ENCODE data around the gene POU3F1. TPM values are rescaled to one million over a fixed set of nuclear protein-coding genes. Genes with fewer than 3 reads are reported as not detected.

POU3F1 gene
- total RNA-seq, 2 experiments from 2014 or later: 0.13 TPM; not detected in 1

DNA sequence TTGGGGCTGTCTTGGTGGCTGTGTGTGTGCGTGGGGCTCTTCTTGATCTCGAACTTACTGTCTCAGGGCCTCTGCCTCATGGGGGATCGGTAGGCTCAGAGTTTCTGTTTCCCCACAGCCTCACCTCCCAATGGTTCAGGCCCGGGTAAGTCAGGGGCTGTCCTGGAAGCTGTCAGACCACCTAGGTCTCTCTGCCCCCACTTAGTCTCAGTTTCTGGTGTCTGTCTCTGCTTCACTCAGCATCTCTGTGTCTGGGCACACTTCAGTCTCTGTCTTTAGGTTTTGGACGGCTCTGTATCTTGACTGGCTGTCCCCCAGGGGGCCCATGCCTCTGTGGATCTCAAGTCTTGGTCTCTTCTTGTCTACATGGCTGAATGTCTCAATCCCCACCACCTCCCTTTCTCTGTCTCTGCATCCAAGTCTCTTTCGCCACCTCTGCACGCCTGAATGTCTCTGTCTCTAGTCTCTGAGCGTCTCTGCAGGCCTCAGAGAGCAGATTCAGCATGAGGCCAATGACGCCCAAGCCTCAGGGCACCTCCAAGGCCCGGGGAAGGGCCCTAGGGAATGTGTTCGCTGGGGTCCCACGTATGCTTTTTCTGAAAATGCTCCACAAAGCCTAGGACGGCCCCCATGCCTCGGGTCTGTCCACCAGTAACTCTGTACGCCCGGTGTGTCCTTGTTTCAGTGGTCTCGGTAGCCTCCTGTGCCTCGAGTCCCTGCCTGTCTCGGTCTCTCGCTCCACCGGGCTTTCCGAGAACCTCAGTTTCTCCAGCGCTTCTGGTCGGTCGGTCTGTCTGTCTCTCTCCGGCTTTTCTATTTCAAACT lies 42.1 kb downstream of the POU3F1 start:
- Histone ChIP-seq H4K20me1 (ENCODE audit: insufficient read depth, low read length) (no peaks in the 10 kb centered on the region), H3K9me2 (ENCODE audit: insufficient read depth, low read length) (no peaks in the 10 kb centered on the region), H3K4me3 (ENCODE audit: low read depth, low read length, poor library complexity, severe bottlenecking) (no peak overlapping the region), H3K4me1 (ENCODE audit: insufficient read depth, low read length, poor library complexity, severe bottlenecking) (peaks cover 32% of the 10 kb centered on the region), H3K4me2 (ENCODE audit: low read length) (peak overlapping the region; percentile 46; the same call in 1 of the 2 replicates), H3K36me3 (ENCODE audit: insufficient read depth, low read length) (no peaks in the 10 kb centered on the region), H2AFZ (ENCODE audit: low read length) (peak overlapping the region; percentile 69), H3K9me3 (ENCODE audit: low read length) (no peaks in the 10 kb centered on the region), H3K27ac (ENCODE audit: low read depth, low read length, poor library complexity, severe bottlenecking) (no peak overlapping the region), H3K79me2 (ENCODE audit: insufficient read depth, low read depth, low read length) (no peaks in the 10 kb centered on the region)
- ChIA-PET POLR2A (no interaction called here), CTCF (ENCODE audit: unreplicated experiment) (no interaction called here)
- no peak for DNase-seq (ENCODE audit: low spot score)
- no TSS peak for BruUV-seq (replicated peaks)
- no peak for TF ChIP-seq EZH2phosphoT487 (IDR thresholded peaks at IDR 0.05; ENCODE audit: borderline replicate concordance, low read depth, low read length)
- TF ChIP-seq, protein P1, sequence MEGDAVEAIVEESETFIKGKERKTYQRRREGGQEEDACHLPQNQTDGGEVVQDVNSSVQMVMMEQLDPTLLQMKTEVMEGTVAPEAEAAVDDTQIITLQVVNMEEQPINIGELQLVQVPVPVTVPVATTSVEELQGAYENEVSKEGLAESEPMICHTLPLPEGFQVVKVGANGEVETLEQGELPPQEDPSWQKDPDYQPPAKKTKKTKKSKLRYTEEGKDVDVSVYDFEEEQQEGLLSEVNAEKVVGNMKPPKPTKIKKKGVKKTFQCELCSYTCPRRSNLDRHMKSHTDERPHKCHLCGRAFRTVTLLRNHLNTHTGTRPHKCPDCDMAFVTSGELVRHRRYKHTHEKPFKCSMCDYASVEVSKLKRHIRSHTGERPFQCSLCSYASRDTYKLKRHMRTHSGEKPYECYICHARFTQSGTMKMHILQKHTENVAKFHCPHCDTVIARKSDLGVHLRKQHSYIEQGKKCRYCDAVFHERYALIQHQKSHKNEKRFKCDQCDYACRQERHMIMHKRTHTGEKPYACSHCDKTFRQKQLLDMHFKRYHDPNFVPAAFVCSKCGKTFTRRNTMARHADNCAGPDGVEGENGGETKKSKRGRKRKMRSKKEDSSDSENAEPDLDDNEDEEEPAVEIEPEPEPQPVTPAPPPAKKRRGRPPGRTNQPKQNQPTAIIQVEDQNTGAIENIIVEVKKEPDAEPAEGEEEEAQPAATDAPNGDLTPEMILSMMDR (conservative IDR thresholded peaks at IDR 0.05; ENCODE audit: low read length): no peak
- intact Hi-C loops (cut with micrococcal nuclease; ENCODE audit: unreplicated experiment): no loop called here

- no peak for DNase-seq (ENCODE audit: low spot score)
- POLR2A ChIA-PET: no interaction called here
- no TSS peak for BruUV-seq (replicated peaks)
- no peak overlapping the region for H3K27ac ChIP-seq (ENCODE audit: low read depth, low read length, poor library complexity, severe bottlenecking)
- peaks cover 38% of the 10 kb centered on the region for H3K4me1 ChIP-seq (ENCODE audit: insufficient read depth, low read length, poor library complexity, severe bottlenecking)
- no peak overlapping the region for H3K4me3 ChIP-seq (ENCODE audit: low read depth, low read length, poor library complexity, severe bottlenecking)
- H3K9me2 ChIP-seq (ENCODE audit: insufficient read depth, low read length): no peaks in the 10 kb centered on the region
- H2AFZ ChIP-seq (ENCODE audit: low read length): peak overlapping the region; percentile 69
- CTCF ChIA-PET (ENCODE audit: unreplicated experiment): no interaction called here
- no peaks in the 10 kb centered on the region for H3K36me3 ChIP-seq (ENCODE audit: insufficient read depth, low read length)
- no peaks in the 10 kb centered on the region for H3K79me2 ChIP-seq (ENCODE audit: insufficient read depth, low read depth, low read length)
- no peak overlapping the region; the same call in 1 of the 2 replicates for H3K4me2 ChIP-seq (ENCODE audit: low read length)
- no peaks in the 10 kb centered on the region for H3K9me3 ChIP-seq (ENCODE audit: low read length)
- H4K20me1 ChIP-seq (ENCODE audit: insufficient read depth, low read length): no peaks in the 10 kb centered on the region
- TF ChIP-seq, protein P1 (conservative IDR thresholded peaks at IDR 0.05; ENCODE audit: low read length): no peak
- TF ChIP-seq EZH2phosphoT487 (IDR thresholded peaks at IDR 0.05; ENCODE audit: borderline replicate concordance, low read depth, low read length): no peak
- intact Hi-C loops (cut with micrococcal nuclease; ENCODE audit: unreplicated experiment): no loop called here
These were observed 43.0 kb downstream of the POU3F1 start for GRCh38 chr1:38003261-38004250.
